GM21528 (cell line): ENCODE measurements around the gene OR11H6.
"Not testable (repeated sequence)": the region's sequence is repeated elsewhere in the genome, so short reads cannot be mapped to it uniquely, and the experiment has no call there.

Source experiments
- ATAC-seq: cut with Tn5 transposase; IDR thresholded peaks from one replicate; pipeline ENCODE4 v1.9.1; 2021; ENCODE audit warnings: mild to moderate bottlenecking, moderate library complexity; ENCODE audit not compliant: unreplicated experiment, low FRiP score

Gene OR11H6

GRCh38 chr14:20247646-20248246 is 24.2 kb downstream of the OR11H6 start:
- ATAC-seq: no peak

GRCh38 chr14:20262642-20263128 is 39.2 kb downstream of the OR11H6 start:
- ATAC-seq: no peak

- not testable (repeated sequence) for ATAC-seq
These were observed 40.9 kb downstream of the OR11H6 start for GRCh38 chr14:20264361-20264760.

GRCh38 chr14:20274062-20274461 is 50.6 kb downstream of the OR11H6 start:
- ATAC-seq: no peak
